Measurements from ENCODE around the gene OR52E8.

Gene OR52E8

GRCh38 chr11:5841797-5842196 is 15.7 kb downstream of the OR52E8 start, which contains the start of gene OR52E6:
OR52E6 (minus strand) TSS chr11:5841897; CDS start chr11:5841897, 0 bp downstream.
- DNase-seq (ENCODE audit: low spot score): no peak
- TF ChIP-seq CTCF (IDR thresholded peaks at IDR 0.05; ENCODE audit: extremely low read depth, insufficient read depth, missing control alignments): no peak
- in situ Hi-C loops (cut with MboI; ENCODE audit: low pct_unique_long_range_greater_than_20kb, low sequenced_read_pairs, unreplicated experiment): no loop called here

- no peak for DNase-seq (ENCODE audit: low spot score)
- in situ Hi-C loops (cut with MboI; ENCODE audit: low pct_unique_long_range_greater_than_20kb, low sequenced_read_pairs, unreplicated experiment): no loop called here
- no peak for TF ChIP-seq CTCF (IDR thresholded peaks at IDR 0.05; ENCODE audit: extremely low read depth, insufficient read depth, missing control alignments)
Measured at GRCh38 chr11:5837695-5838094, 19.8 kb downstream of the OR52E8 start.

DNA sequence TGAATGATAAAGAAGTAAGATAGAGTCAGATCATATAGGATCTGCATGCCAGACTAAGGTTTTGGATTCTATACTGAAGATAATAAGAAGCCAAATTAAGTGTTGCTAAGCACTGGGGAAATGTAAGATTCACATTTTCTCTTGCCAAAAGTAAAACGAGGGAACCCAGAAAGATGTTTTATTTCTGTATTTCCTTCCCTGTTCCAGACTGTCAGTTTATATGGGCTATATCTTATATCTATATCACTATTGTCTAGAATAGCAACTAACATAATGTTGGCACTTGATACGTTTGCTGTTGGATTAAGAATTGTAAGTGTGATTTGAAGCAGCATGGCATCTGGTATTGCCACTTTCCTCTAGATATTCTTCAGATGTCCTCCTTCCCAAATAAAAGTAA is 24.0 kb downstream of the OR52E8 start:
- TF ChIP-seq CTCF (IDR thresholded peaks at IDR 0.05; ENCODE audit: extremely low read depth, insufficient read depth, missing control alignments): no peak
- in situ Hi-C loops (cut with MboI; ENCODE audit: low pct_unique_long_range_greater_than_20kb, low sequenced_read_pairs, unreplicated experiment): no loop called here

DNA sequence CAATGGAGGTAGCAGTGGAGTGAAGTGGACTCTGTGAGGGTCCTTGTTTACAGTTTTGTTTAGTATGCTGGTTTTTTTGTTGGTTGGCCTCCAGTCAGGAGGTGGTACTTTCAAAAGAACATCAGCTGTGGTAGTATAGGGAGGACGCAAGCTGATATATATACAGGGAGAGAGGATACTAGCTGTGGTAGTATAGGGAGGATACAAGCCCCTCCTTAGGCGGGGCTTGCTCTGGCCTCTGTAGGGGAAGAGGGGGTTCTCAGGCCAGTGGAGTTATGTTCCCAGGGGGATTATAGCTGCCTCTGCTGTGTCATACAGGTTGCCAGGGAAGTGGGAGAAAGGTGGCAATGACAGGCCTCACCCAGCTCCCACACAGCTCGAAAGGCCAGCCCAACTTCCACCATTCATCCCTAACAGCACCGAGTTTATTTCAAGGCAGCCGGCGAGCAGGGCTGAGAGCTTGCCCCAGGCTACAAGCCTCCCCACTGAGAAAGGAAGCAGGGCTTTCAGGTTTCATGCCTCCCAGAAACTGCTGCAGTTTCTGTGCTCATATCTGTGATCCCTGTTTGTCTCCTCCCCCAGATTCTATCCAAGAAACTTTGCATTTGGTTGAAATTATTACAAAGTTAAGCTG is 26.2 kb downstream of the OR52E8 start:
- DNase-seq (ENCODE audit: low spot score): no peak
- in situ Hi-C loops (cut with MboI; ENCODE audit: low pct_unique_long_range_greater_than_20kb, low sequenced_read_pairs, unreplicated experiment): no loop called here
- TF ChIP-seq CTCF (IDR thresholded peaks at IDR 0.05; ENCODE audit: extremely low read depth, insufficient read depth, missing control alignments): no peak

More for the DNA sequence above, 24.0 kb downstream of the OR52E8 start:
- DNase-seq (ENCODE audit: low spot score): no peak

- no peak for TF ChIP-seq CTCF (IDR thresholded peaks at IDR 0.05; ENCODE audit: extremely low read depth, insufficient read depth, missing control alignments)
- DNase-seq (ENCODE audit: low spot score): peak; percentile 12
- in situ Hi-C loops (cut with MboI; ENCODE audit: low pct_unique_long_range_greater_than_20kb, low sequenced_read_pairs, unreplicated experiment): loop anchor here (25.0 kb wide), 1 partner anchor 331 kb away; the partner anchor contains the start of gene OR52D1
Measured at GRCh38 chr11:5818245-5818886, 39.1 kb downstream of the OR52E8 start.

- no peak for TF ChIP-seq CTCF (IDR thresholded peaks at IDR 0.05; ENCODE audit: extremely low read depth, insufficient read depth, missing control alignments)
- in situ Hi-C loops (cut with MboI; ENCODE audit: low pct_unique_long_range_greater_than_20kb, low sequenced_read_pairs, unreplicated experiment): loop anchor here (25.0 kb wide), 1 partner anchor 328 kb away; the partner anchor contains the start of gene OR52D1
- no peak for DNase-seq (ENCODE audit: low spot score)
Measured at GRCh38 chr11:5815534-5815933, 42.0 kb downstream of the OR52E8 start.
